Right lobe of liver (tissue), 6 donors: ENCODE results near the gene ZBTB7B. TPM values are rescaled to one million over a fixed set of nuclear protein-coding genes. Genes with fewer than 3 reads are reported as not detected.

Experiments used
- ATAC-seq, 4 donors: fragments of 200-7000 bp; cut with Tn5 transposase; one replicate each; pipeline ENCODE4 v1.9.1; 2020; ENCODE audit warnings: mild to moderate bottlenecking in 4 of 4, moderate library complexity in 4 of 4
- DNase-seq, 3 donors: peaks; one replicate each; pipeline ENCODE4 v3.0.0-alpha.2; 2020
- H3K27ac ChIP-seq, 3 donors: fragments of 200-600 bp; one replicate each; pipeline ENCODE4 v1.8.0; 2022
- H3K27me3 ChIP-seq, 2 donors: fragments of 200-600 bp; one replicate each; pipeline ENCODE4 v1.8.0; 2022
- H3K36me3 ChIP-seq, 4 donors: fragments of 200-600 bp; sonication (generic) in 1 of 4; one replicate each; pipeline versions ENCODE4 v1.5.1 to v1.8.0; 2017 to 2022; ENCODE audit warnings: control low read depth in 1 of 4
- H3K4me1 ChIP-seq, 4 donors: fragments of 200-600 bp; sonication (generic) in 1 of 4; one replicate each; pipeline versions ENCODE4 v1.5.1 to v1.8.0; 2017 to 2022; ENCODE audit warnings: control low read depth in 1 of 4
- H3K4me3 ChIP-seq, 3 donors: fragments of 200-600 bp; one replicate each; pipeline ENCODE4 v1.8.0; 2022
- H3K9me3 ChIP-seq, 4 donors: fragments of 200-600 bp; sonication (generic) in 1 of 4; one replicate each; pipeline versions ENCODE4 v1.5.1 to v1.8.0; 2017 to 2022; ENCODE audit warnings: control low read depth in 1 of 4
- POLR2A ChIP-seq: fragments of 450-650 bp; IDR thresholded peaks from one replicate; pipeline ENCODE4 v1.6.1; 2017; ENCODE audit warnings: antibody characterized with exemption, mild to moderate bottlenecking
- WGBS: methylation state at CpG from one replicate; pipeline ENCODE4 v1.1.6; 2018; ENCODE audit warnings: low coverage, low lambda C conversion rate; ENCODE audit not compliant: insufficient coverage; ENCODE audit errors: missing lambda C conversion rate; 5-methylcytosine and 5-hydroxymethylcytosine counted together
- intact Hi-C, 2 donors: fragments of 100-400 bp; cut with DNase I; formaldehyde crosslinking; loops; one replicate each; pipeline versions ENCODE4 v1.11.2 to v1.14.1; 2022
- total RNA-seq, 6 experiments: library from RNA; depleted of rRNA in 2 of 6; stranded (reverse); fragments of >200 nt in 2 of 6; fragmentation: NEBNext Ultra II Directional in 3 of 6; extraction: Animal tissue kit (Norgen Biotek cat#: 25700) in 3 of 6; gene quantifications; one replicate each; pipeline versions ENCODE4 v1.1.0 to v1.2.4, GENCODE V29; 2016 to 2023
- TF ChIP-seq, protein P1 (sequence below), 4 donors: fragments of 200-600 bp in 3 of 4; fragments of 450-650 bp in 1 of 4; IDR thresholded peaks; one replicate each; pipeline versions ENCODE4 v1.5.1 to v1.8.0; 2016 to 2022; ENCODE audit warnings: antibody characterized with exemption in 4 of 4, mild to moderate bottlenecking in 2 of 4
- donor health status: DM: no; HTN: yes; CAD: no.
- donor health status: DM: no; HTN: no; CAD: no.
- donor health status: DM: no; HTN: no; CAD: no.
- donor health status: DM: no; HTN: yes; CAD: no.
- donor health status: DM: no; HTN: yes; CAD: no.

The ZBTB7B gene
- total RNA-seq, 6 experiments from 2014 or later = 35.0 to 83.8 (median 38.8) TPM

DNA sequence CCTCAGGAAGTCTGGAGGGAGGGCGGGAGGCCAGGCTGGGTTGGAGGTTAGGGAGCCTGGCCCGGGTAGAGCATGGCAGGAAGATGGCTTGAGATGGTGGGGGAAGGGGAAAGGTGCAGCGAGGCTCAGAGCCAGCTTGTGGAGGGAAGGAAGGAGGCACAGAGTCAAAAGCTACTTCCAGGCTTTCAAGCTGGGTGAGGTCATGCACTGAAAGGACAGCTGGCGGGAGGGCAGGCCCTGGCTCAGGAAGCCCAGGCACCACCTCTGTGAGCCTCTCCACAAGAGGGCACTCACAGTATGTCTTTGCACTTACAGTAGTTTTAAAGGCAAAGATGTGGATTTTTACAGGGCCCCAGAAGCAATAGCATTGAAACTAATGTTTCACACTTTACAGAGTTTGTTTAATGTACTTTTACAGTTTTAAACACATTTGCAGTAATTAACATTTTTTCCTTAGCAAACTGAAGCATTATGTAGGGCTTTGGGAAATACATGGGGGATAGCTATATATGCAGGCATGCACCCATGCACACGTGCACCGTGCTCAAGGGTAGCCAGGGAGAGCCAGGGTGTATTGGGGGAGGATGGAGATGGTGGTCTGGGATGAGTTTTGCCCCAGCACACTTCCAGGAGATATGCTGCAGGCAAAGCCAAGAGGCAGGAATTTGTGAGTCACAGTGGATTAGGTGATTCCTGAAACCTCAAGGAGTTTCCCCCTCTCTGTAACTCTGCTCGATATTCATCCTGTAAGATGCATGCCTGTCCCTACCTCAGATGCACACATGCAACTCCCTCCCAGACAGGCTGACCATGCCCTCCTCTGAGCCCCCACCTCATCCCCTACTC lies 42.4 kb downstream of the ZBTB7B start:
- DNase-seq (peak; percentile 81 to 89 (median 86)), ATAC-seq (peak; percentile 85 to 95 (median 93))
- H3K4me3 ChIP-seq = no peak overlapping the region
- H3K27me3 ChIP-seq = no peaks in the 10 kb centered on the region
- TF ChIP-seq POLR2A = no peak
- TF ChIP-seq, protein P1, sequence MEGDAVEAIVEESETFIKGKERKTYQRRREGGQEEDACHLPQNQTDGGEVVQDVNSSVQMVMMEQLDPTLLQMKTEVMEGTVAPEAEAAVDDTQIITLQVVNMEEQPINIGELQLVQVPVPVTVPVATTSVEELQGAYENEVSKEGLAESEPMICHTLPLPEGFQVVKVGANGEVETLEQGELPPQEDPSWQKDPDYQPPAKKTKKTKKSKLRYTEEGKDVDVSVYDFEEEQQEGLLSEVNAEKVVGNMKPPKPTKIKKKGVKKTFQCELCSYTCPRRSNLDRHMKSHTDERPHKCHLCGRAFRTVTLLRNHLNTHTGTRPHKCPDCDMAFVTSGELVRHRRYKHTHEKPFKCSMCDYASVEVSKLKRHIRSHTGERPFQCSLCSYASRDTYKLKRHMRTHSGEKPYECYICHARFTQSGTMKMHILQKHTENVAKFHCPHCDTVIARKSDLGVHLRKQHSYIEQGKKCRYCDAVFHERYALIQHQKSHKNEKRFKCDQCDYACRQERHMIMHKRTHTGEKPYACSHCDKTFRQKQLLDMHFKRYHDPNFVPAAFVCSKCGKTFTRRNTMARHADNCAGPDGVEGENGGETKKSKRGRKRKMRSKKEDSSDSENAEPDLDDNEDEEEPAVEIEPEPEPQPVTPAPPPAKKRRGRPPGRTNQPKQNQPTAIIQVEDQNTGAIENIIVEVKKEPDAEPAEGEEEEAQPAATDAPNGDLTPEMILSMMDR (IDR thresholded peaks at IDR 0.05) = peak; percentile 75 to 88 (median 86)
- intact Hi-C loops = no loop called here
- H3K9me3 ChIP-seq = no peaks in the 10 kb centered on the region
- H3K36me3 ChIP-seq = no peaks in the 10 kb centered on the region
- 7% methylated on average over 3 of the region's 7 CpGs for WGBS
- H3K27ac ChIP-seq = peak overlapping the region; percentile 31 to 65 (median 32)
- H3K4me1 ChIP-seq = peaks cover 0 to 33% (median 13%) of the 10 kb centered on the region in 4 donors

DNA sequence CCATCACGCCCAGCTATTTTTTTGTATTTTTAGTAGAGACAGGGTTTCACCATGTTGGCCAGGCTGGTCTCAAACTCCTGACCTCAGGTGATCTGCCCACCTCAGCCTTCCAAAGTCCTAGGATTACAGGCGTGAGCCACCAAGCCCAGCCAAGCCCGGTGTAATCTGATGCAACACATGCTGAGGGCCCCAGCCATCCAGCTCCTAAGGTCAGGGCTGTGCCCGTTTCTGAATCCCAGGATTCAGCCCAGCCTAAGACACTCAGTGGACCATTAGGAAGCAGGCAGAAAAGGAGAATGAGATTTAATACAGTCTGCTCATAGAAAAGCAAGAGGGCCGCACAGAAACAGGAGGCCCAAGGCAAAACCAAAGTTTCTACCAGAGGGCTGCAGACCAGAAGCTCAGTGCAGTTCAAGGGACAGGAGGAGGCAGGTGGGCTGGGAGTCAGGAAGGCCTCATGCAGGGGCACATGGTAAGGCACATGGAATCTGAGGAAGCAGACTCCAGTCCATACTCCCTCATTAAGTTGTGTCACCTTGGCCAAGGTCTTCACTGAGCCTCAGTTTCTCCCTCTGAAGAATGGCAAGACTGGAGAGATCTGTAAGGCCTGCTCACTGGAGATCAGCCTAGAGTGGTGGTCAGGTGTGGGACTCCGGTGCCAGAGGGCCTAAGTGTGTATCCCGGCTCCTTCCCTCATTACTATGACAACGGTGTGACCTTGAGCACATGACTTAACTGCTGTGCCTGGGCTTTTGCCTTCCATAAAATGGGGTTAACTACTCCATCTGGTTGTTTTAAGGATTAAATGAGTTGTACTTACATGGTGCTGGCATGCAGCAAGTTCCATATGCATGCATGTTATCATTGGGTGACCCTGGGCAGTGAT lies 46.1 kb downstream of the ZBTB7B start:
- no peak for TF ChIP-seq POLR2A
- TF ChIP-seq, protein P1 (IDR thresholded peaks at IDR 0.05) = no peak
- Histone ChIP-seq H3K27me3 (no peaks in the 10 kb centered on the region), H3K4me3 (no peak overlapping the region), H3K4me1 (peaks cover 0 to 34% (median 14%) of the 10 kb centered on the region in 4 donors), H3K36me3 (no peaks in the 10 kb centered on the region), H3K9me3 (no peaks in the 10 kb centered on the region), H3K27ac (no peak overlapping the region)
- DNase-seq = peak in 2 of 3 donors; percentile 67 to 70
- intact Hi-C loops = no loop called here
- 65% methylated on average over 7 of the region's 8 CpGs for WGBS
- no peak for ATAC-seq

DNA sequence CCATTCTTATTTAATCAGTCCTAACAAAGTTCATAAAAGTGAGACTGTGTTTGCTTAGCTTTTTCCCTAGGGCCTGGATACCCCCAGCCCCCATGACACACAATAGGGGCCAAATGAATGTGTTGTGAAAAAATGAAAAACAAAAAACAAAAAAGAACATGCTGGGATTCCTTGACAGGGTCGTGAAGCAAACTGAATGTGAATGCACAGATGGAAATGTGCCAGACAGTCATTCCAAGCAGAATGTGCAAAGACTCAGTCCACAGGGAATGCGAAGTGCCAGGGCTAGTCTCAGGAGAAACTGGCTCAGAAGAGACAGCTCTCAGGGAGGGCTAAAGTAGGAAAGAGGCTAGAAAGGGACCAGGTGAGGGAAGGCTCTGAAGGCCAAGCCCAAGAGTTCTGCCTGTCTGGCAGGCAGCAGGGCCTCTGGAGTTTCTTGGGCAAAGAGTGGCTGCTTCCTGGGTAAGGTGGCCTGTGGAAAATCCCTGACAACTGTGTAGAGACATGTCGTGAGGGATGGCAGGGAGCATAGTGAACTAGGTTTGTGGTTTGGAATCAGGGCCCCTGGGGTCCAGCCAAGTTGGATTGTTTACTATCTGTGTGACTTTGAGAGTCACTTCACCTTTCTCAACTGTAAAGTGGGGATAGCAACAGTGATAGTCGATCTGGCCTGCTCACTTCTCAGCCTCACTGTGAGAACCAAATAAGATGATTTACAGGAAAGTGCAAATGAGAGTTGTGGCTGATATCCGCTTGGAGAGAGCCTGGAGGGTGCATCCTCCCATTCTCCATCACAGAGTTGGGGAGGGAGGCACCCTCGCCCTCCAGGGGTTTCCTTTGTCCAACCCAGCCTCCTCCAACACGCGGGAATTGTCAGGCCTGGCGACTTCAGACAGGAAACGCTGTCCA lies 47.3 kb downstream of the ZBTB7B start:
- Histone ChIP-seq H3K27ac (peak overlapping the region; percentile 20 to 82 (median 79)), H3K36me3 (peaks cover 0 to 5% (median 0%) of the 10 kb centered on the region in 4 donors), H3K9me3 (no peaks in the 10 kb centered on the region), H3K4me3 (peak overlapping the region; percentile 69 to 72 (median 70)), H3K27me3 (no peaks in the 10 kb centered on the region), H3K4me1 (peaks cover 0 to 22% (median 10%) of the 10 kb centered on the region in 4 donors)
- DNase-seq (no peak), ATAC-seq (no peak)
- TF ChIP-seq POLR2A = no peak
- TF ChIP-seq, protein P1 (IDR thresholded peaks at IDR 0.05) = no peak
- intact Hi-C loops = loop anchor here (10.0 kb wide), 2 partner anchors 65 to 95 kb away; partner anchors contain the start of genes FLAD1 (in 1 of the 2) and PBXIP1 (in 1 of the 2)
- 11% methylated on average over 9 of the region's 10 CpGs for WGBS
